ENCODE measurements around the gene SETD5.

GRCh38 chr3:9414826-9415225, 17.4 kb downstream of the SETD5 start:
- TF ChIP-seq CTCF (IDR thresholded peaks at IDR 0.05): no peak
- TF ChIP-seq EZH2 (IDR thresholded peaks at IDR 0.05; ENCODE audit: borderline replicate concordance, insufficient read depth, low read depth, low read length, poor library complexity, severe bottlenecking): no peak

All from B cell (primary cell).